ENCODE data around the gene SPATA6L. TPM values are rescaled to one million over a fixed set of nuclear protein-coding genes. Genes with fewer than 3 reads are reported as not detected.
A peak's percentile ranks its signal among the peaks of the same experiment; 100 is the strongest.

The SPATA6L gene
- total and polyA plus RNA-seq, 12 donors = 0.55 to 8.3 (median 2.8) TPM

DNA sequence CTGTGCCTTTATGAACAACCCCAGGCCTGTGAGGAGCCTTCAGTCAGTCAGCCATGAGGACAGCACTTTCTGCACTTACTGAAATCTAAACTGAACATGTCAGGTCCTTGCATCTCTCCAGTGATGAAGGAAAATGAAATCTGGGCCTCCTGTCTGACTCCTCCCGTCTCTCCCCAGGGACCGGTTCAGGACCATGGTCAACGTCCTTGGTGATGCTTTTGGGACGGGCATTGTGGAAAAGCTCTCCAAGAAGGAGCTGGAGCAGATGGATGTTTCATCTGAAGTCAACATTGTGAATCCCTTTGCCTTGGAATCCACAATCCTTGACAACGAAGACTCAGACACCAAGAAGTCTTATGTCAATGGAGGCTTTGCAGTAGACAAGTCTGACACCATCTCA, 81.1 kb downstream of the SPATA6L start:
- no peaks in the 10 kb centered on the region for H3K36me3 ChIP-seq (replicated peaks in 1 of 2)
- peaks cover 0 to 12% of the 10 kb centered on the region in 2 donors for H3K4me1 ChIP-seq (replicated peaks in 1 of 2)
- DNase-seq = no peak
- WGBS, 4 donors = 92 to 99% (median 93%) methylated on average over 5 of the region's 5 CpGs
- no peak overlapping the region for H3K27ac ChIP-seq
- no peaks in the 10 kb centered on the region for H3K27me3 ChIP-seq
- intact Hi-C loops (cut with DNase I) = no loop called here
- H3K9me3 ChIP-seq (replicated peaks in 1 of 3) = no peaks in the 10 kb centered on the region
- TF ChIP-seq, protein P1, sequence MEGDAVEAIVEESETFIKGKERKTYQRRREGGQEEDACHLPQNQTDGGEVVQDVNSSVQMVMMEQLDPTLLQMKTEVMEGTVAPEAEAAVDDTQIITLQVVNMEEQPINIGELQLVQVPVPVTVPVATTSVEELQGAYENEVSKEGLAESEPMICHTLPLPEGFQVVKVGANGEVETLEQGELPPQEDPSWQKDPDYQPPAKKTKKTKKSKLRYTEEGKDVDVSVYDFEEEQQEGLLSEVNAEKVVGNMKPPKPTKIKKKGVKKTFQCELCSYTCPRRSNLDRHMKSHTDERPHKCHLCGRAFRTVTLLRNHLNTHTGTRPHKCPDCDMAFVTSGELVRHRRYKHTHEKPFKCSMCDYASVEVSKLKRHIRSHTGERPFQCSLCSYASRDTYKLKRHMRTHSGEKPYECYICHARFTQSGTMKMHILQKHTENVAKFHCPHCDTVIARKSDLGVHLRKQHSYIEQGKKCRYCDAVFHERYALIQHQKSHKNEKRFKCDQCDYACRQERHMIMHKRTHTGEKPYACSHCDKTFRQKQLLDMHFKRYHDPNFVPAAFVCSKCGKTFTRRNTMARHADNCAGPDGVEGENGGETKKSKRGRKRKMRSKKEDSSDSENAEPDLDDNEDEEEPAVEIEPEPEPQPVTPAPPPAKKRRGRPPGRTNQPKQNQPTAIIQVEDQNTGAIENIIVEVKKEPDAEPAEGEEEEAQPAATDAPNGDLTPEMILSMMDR (IDR thresholded peaks at IDR 0.05) = no peak
- no peak for TF ChIP-seq POLR2A (IDR thresholded peaks at IDR 0.05)
- no peak overlapping the region for H3K4me3 ChIP-seq

DNA sequence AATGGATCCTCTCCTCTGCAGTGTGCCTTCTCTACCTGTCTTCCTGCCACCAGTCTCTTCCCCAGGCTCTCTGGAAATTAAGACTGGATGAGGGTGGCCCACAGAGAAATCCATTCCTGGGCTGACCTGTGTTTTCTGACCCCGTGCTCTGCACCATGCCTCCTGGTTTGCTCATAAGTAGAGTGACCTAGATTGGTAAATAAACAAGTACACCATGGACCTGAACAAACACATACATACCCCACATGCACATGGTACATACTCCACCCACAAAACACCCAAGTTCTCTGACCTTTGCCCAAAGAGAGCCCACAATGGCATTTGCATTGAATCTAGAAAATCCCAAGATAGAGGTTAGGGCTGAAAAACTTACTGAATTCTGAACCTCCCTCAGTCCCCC, 81.6 kb downstream of the SPATA6L start:
- H3K4me3 ChIP-seq = no peak overlapping the region
- H3K4me1 ChIP-seq (replicated peaks in 1 of 2) = peaks cover 0 to 12% of the 10 kb centered on the region in 2 donors
- no peaks in the 10 kb centered on the region for H3K27me3 ChIP-seq
- TF ChIP-seq, protein P1 (IDR thresholded peaks at IDR 0.05) = no peak
- TF ChIP-seq POLR2A (IDR thresholded peaks at IDR 0.05) = no peak
- no peaks in the 10 kb centered on the region for H3K36me3 ChIP-seq (replicated peaks in 1 of 2)
- no peak overlapping the region for H3K27ac ChIP-seq
- DNase-seq = no peak
- H3K9me3 ChIP-seq (replicated peaks in 1 of 3) = no peaks in the 10 kb centered on the region
- WGBS, 4 donors = 96 to 100% (median 100%) methylated on average over 1 of the region's 1 CpG
- intact Hi-C loops (cut with DNase I) = no loop called here

DNA sequence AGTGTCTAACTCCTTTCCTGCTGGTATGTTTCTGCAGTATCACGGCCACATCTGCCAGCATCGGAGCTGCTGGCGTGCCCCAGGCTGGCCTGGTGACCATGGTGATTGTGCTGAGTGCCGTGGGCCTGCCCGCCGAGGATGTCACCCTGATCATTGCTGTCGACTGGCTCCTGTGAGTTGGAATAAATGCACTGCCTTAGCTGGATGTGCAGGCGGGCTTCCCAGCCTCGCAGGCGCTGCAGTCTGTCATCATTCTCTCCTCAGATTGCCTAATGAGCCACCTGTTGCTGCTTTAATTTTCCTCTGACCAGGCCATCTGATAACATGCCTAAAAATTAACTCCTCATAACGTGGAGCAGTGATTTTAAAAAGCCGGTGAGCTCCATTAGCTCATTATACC, 83.3 kb downstream of the SPATA6L start:
- intact Hi-C loops (cut with DNase I) = no loop called here
- TF ChIP-seq, protein P1 (IDR thresholded peaks at IDR 0.05) = no peak
- no peak for TF ChIP-seq POLR2A (IDR thresholded peaks at IDR 0.05)
- no peak overlapping the region for H3K27ac ChIP-seq
- peaks cover 0 to 12% of the 10 kb centered on the region in 2 donors for H3K4me1 ChIP-seq (replicated peaks in 1 of 2)
- no peaks in the 10 kb centered on the region for H3K27me3 ChIP-seq
- H3K4me3 ChIP-seq = no peak overlapping the region
- DNase-seq = peak in 2 of 7 donors; percentile 15 to 82
- no peaks in the 10 kb centered on the region for H3K9me3 ChIP-seq (replicated peaks in 1 of 3)
- WGBS, 4 donors = 91 to 96% (median 93%) methylated on average over 8 to 12 of the region's 12 CpGs
- no peaks in the 10 kb centered on the region for H3K36me3 ChIP-seq (replicated peaks in 1 of 2)

DNA sequence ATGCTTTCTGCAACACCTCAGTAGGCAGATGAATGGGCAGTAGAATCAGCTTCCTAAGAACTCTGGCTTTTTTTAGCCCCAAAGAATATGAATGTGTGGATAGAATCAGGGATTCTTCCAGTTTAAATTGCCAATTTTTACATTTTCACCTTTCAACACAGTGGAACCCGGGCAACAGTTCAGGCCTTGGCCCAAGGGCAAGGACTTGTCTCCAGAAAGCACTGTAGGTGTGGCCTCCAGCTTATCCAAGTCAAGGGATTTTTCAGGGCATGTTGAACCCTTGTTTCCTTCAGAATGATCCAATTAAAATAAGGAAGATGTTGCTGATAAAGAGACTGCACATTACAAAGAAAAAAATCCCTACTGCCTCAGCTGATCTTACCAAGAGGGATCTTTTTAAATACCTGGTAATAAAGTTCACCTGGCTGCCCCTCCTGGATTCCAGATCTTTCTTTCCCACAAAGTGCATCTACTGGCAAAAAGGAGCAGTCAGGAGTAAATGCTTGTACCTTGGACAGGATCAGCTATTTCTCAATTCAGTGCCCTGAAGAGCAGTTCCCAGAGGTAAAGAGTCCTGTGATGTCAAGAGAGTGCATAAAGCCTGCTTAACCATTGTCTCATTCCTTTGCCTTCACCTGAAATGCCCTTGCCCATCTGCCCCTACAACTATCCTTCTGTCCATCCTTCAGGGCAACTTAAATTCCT, 84.3 kb downstream of the SPATA6L start:
- H3K27ac ChIP-seq = no peak overlapping the region
- no peaks in the 10 kb centered on the region for H3K36me3 ChIP-seq (replicated peaks in 1 of 2)
- TF ChIP-seq, protein P1 (IDR thresholded peaks at IDR 0.05) = no peak
- no peak for TF ChIP-seq POLR2A (IDR thresholded peaks at IDR 0.05)
- no peaks in the 10 kb centered on the region for H3K9me3 ChIP-seq (replicated peaks in 1 of 3)
- 35 to 50% (median 44%) methylated on average over 1 of the region's 1 CpG for WGBS, 4 donors
- H3K4me1 ChIP-seq (replicated peaks in 1 of 2) = peaks cover 0 to 12% of the 10 kb centered on the region in 2 donors
- intact Hi-C loops (cut with DNase I) = no loop called here
- H3K4me3 ChIP-seq = no peak overlapping the region
- no peaks in the 10 kb centered on the region for H3K27me3 ChIP-seq
- no peak for DNase-seq
